Fibroblast of pulmonary artery (primary cell): Measurements from ENCODE around the gene MNDA.

Experiments
- DNase-seq: peaks from one replicate; pipeline ENCODE4 v3.0.0-alpha.2; 2010; ENCODE audit warnings: low read depth
- H3K4me3 ChIP-seq: replicated peaks from 2 replicates; pipeline ENCODE4 v1.5.1; 2011; ENCODE audit warnings: low read depth, mild to moderate bottlenecking, control low read depth, low read length, moderate library complexity
- TF ChIP-seq, protein P1 (sequence below): IDR thresholded peaks from 2 replicates; pipeline ENCODE4 v1.5.1; 2011; ENCODE audit warnings: mild to moderate bottlenecking, control low read depth, low read length, inconsistent platforms; ENCODE audit errors: missing control alignments

Gene MNDA

GRCh38 chr1:158803678-158804077, 27.5 kb upstream of the MNDA start:
- no peak for DNase-seq
- H3K4me3 ChIP-seq: no peak overlapping the region
- TF ChIP-seq, protein P1, sequence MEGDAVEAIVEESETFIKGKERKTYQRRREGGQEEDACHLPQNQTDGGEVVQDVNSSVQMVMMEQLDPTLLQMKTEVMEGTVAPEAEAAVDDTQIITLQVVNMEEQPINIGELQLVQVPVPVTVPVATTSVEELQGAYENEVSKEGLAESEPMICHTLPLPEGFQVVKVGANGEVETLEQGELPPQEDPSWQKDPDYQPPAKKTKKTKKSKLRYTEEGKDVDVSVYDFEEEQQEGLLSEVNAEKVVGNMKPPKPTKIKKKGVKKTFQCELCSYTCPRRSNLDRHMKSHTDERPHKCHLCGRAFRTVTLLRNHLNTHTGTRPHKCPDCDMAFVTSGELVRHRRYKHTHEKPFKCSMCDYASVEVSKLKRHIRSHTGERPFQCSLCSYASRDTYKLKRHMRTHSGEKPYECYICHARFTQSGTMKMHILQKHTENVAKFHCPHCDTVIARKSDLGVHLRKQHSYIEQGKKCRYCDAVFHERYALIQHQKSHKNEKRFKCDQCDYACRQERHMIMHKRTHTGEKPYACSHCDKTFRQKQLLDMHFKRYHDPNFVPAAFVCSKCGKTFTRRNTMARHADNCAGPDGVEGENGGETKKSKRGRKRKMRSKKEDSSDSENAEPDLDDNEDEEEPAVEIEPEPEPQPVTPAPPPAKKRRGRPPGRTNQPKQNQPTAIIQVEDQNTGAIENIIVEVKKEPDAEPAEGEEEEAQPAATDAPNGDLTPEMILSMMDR: no peak

DNA sequence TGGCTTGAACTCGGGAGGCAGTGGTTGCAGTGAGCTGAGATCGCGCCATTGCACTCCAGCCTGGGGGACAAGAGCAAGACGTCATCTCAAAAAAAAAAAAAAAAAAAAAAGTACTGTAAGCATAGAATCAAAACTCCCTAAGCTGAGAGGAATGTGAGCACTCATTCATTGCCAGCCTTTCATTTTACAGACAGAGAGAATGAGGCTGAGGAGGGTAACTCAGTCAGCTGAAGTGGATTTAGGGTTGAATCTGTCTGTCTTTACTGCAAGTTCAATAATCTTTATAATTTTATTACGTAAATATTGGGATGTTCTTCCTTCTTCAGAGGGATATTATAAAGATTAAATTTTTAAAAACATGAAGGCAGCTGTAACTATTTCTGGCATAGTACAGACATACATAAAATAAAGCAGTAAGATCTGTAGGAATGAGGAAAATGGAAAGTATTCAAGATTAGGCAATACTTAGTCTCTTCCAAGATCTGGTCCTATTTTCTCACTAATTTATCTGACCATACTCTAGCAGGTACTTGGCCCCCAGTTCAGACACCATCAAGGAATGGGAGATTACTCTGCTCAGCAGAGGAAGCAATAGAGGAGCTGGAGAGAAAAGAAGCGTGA, 24.1 kb upstream of the MNDA start:
- TF ChIP-seq, protein P1: no peak
- DNase-seq: no peak
- H3K4me3 ChIP-seq: no peak overlapping the region

DNA sequence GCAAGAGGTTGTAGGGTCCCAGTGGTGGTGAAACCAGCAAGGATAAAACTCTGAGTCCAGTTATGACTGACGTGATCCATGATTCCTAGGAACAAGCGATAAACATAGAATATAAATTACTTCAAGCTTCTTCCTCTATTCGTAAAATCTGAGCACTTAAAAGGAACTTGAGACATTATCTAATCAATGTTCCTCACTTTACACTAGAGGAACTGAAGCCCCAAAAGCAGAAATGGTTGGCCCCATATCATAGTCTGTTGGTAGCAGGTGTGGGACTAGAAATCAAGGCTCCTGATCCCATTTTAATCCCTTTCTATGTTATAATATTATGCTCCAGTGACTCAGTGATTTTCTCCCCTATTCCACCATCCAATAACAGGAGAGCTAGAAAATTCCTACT, 21.9 kb upstream of the MNDA start:
- DNase-seq: no peak
- TF ChIP-seq, protein P1: no peak
- H3K4me3 ChIP-seq: no peak overlapping the region

GRCh38 chr1:158809862-158810261, 21.3 kb upstream of the MNDA start:
- DNase-seq: no peak
- TF ChIP-seq, protein P1: no peak
- no peak overlapping the region for H3K4me3 ChIP-seq

DNA sequence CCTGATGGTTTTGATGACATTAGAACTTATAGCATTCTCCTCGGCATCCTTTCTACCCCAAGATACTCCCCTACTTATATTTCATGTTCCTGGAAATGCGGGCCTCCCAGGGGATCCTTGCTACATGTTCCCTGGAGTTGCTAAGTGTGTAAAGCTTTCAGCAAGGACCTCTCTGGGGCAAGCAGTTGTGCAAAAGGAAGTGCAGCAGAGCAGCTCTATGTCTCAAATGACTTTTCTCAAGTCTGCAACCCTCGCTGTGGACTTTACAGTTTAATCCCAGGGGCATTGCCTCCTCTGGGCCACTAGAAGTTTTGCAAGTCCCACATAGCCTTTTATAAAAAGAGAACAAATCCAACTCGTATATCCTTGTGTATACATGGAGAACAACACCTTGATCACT, 20.8 kb upstream of the MNDA start:
- no peak overlapping the region for H3K4me3 ChIP-seq
- DNase-seq: no peak
- TF ChIP-seq, protein P1: no peak

- TF ChIP-seq, protein P1: no peak
- no peak for DNase-seq
- no peak overlapping the region for H3K4me3 ChIP-seq
Observed at GRCh38 chr1:158812336-158812735, 18.8 kb upstream of the MNDA start.

GRCh38 chr1:158813164-158813563, 18.0 kb upstream of the MNDA start:
- DNase-seq: no peak
- H3K4me3 ChIP-seq: no peak overlapping the region
- TF ChIP-seq, protein P1: no peak
